ENCODE results near the gene STRAP. TPM values are rescaled to one million over a fixed set of nuclear protein-coding genes. Genes with fewer than 3 reads are reported as not detected.

STRAP gene
- total and polyA plus RNA-seq, 2 experiments from 2014 or later: 229 to 403 TPM

GRCh38 chr12:15853877-15854276 lies 28.3 kb upstream of the STRAP start (continued):
- TF ChIP-seq, protein P1, sequence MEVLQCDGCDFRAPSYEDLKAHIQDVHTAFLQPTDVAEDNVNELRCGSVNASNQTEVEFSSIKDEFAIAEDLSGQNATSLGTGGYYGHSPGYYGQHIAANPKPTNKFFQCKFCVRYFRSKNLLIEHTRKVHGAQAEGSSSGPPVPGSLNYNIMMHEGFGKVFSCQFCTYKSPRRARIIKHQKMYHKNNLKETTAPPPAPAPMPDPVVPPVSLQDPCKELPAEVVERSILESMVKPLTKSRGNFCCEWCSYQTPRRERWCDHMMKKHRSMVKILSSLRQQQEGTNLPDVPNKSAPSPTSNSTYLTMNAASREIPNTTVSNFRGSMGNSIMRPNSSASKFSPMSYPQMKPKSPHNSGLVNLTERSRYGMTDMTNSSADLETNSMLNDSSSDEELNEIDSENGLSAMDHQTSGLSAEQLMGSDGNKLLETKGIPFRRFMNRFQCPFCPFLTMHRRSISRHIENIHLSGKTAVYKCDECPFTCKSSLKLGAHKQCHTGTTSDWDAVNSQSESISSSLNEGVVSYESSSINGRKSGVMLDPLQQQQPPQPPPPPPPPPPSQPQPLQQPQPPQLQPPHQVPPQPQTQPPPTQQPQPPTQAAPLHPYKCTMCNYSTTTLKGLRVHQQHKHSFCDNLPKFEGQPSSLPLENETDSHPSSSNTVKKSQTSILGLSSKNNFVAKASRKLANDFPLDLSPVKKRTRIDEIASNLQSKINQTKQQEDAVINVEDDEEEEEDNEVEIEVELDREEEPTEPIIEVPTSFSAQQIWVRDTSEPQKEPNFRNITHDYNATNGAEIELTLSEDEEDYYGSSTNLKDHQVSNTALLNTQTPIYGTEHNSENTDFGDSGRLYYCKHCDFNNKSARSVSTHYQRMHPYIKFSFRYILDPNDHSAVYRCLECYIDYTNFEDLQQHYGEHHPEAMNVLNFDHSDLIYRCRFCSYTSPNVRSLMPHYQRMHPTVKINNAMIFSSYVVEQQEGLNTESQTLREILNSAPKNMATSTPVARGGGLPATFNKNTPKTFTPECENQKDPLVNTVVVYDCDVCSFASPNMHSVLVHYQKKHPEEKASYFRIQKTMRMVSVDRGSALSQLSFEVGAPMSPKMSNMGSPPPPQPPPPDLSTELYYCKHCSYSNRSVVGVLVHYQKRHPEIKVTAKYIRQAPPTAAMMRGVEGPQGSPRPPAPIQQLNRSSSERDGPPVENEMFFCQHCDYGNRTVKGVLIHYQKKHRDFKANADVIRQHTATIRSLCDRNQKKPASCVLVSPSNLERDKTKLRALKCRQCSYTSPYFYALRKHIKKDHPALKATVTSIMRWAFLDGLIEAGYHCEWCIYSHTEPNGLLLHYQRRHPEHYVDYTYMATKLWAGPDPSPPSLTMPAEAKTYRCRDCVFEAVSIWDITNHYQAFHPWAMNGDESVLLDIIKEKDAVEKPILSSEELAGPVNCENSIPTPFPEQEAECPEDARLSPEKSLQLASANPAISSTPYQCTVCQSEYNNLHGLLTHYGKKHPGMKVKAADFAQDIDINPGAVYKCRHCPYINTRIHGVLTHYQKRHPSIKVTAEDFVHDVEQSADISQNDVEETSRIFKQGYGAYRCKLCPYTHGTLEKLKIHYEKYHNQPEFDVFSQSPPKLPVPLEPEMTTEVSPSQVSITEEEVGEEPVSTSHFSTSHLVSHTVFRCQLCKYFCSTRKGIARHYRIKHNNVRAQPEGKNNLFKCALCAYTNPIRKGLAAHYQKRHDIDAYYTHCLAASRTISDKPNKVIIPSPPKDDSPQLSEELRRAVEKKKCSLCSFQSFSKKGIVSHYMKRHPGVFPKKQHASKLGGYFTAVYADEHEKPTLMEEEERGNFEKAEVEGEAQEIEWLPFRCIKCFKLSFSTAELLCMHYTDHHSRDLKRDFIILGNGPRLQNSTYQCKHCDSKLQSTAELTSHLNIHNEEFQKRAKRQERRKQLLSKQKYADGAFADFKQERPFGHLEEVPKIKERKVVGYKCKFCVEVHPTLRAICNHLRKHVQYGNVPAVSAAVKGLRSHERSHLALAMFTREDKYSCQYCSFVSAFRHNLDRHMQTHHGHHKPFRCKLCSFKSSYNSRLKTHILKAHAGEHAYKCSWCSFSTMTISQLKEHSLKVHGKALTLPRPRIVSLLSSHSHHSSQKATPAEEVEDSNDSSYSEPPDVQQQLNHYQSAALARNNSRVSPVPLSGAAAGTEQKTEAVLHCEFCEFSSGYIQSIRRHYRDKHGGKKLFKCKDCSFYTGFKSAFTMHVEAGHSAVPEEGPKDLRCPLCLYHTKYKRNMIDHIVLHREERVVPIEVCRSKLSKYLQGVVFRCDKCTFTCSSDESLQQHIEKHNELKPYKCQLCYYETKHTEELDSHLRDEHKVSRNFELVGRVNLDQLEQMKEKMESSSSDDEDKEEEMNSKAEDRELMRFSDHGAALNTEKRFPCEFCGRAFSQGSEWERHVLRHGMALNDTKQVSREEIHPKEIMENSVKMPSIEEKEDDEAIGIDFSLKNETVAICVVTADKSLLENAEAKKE (CRISPR knock-in tag; IDR thresholded peaks at IDR 0.05): no peak
- TF ChIP-seq JUNB (IDR thresholded peaks at IDR 0.05; ENCODE audit: unreplicated experiment) (no peak), STAT1 (IDR thresholded peaks at IDR 0.05; ENCODE audit: unreplicated experiment) (no peak), POLR2AphosphoS5 (IDR thresholded peaks at IDR 0.05; ENCODE audit: low read depth) (no peak), CTCF (conservative IDR thresholded peaks at IDR 0.05; ENCODE audit: low read depth in 2 of 2) (no peak)

DNA sequence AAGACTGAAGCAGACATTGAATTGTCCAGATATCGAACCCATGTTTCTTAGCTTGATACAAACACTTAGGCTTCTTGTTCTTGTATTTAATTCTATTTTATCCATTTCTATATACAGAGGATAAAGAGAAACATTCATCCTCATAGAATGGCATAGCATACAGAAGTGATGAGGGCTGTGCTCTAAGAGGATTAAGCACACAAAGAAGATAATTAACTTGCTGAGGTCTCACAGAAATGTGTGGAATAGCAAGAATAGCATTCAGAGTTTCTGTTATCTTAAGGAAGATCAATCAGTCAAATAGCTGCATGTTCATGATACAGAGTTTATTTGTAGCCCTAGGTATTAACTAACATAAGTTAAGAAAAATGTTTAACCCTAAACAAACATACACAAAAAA lies 27.3 kb upstream of the STRAP start:
- Histone ChIP-seq H3K4me1 (ENCODE audit: insufficient read depth) (no peaks in the 10 kb centered on the region), H3K4me2 (no peak overlapping the region), H3K27ac (ENCODE audit: low read depth) (no peak overlapping the region), H3K36me3 (ENCODE audit: insufficient read depth) (no peaks in the 10 kb centered on the region), H3K79me2 (replicated peaks; ENCODE audit: insufficient read depth) (no peaks in the 10 kb centered on the region), H3K27me3 (ENCODE audit: insufficient read depth) (no peaks in the 10 kb centered on the region), H3F3A (replicated peaks; ENCODE audit: low read depth) (no peaks in the 10 kb centered on the region), H2AFZ (no peak overlapping the region), H3K4me3 (no peak overlapping the region), H3K9me2 (ENCODE audit: insufficient read depth) (0 out of 2 replicates have a peak, but pooled peaks cover 3% of the 10 kb centered on the region), H4K20me1 (replicated peaks; ENCODE audit: insufficient read depth) (no peaks in the 10 kb centered on the region)
- peaks cover 6% of the 10 kb centered on the region; the same call in 1 of the 3 replicates for H3K4me1 Mint-ChIP-seq
- no peak overlapping the region for H3K4me3 Mint-ChIP-seq
- H3K36me3 Mint-ChIP-seq (ENCODE audit: low read depth): no peaks in the 10 kb centered on the region
- H3K27me3 Mint-ChIP-seq (ENCODE audit: insufficient read depth, low read depth, poor library complexity): peaks cover 1% of the 10 kb centered on the region
- ATAC-seq (no peak), DNase-seq (ENCODE audit: low spot score) (no peak)
- no peaks in the 10 kb centered on the region for H3K9me3 Mint-ChIP-seq
- no peak overlapping the region for H3K27ac Mint-ChIP-seq
- TF ChIP-seq, protein P1 (CRISPR knock-in tag; IDR thresholded peaks at IDR 0.05): no peak
- TF ChIP-seq POLR2AphosphoS5 (IDR thresholded peaks at IDR 0.05; ENCODE audit: low read depth) (no peak), JUNB (IDR thresholded peaks at IDR 0.05; ENCODE audit: unreplicated experiment) (no peak), EZH2phosphoT487 (IDR thresholded peaks at IDR 0.05; ENCODE audit: unreplicated experiment) (no peak)
